NAMALWA (cell line): ENCODE measurements around the gene HID1.
"Not testable (repeated sequence)": the region's sequence is repeated elsewhere in the genome, so short reads cannot be mapped to it uniquely, and the experiment has no call there.

ENCODE experiments used
- DNase-seq: peaks from one replicate; pipeline ENCODE4 v3.0.0-alpha.2; 2015; ENCODE audit warnings: low spot score

The HID1 gene

GRCh38 chr17:74921769-74922168, 50.8 kb downstream of the HID1 start:
- no peak for DNase-seq

- DNase-seq: no peak
Measured at GRCh38 chr17:74921026-74921681, 51.4 kb downstream of the HID1 start.

- no peak for DNase-seq
Measured at GRCh38 chr17:74920642-74921025, 51.9 kb downstream of the HID1 start.

- no peak for DNase-seq
Measured at GRCh38 chr17:74920306-74920620, 52.3 kb downstream of the HID1 start.

GRCh38 chr17:74919440-74920305, 52.9 kb downstream of the HID1 start:
- DNase-seq: peak; percentile 35

- DNase-seq: no peak
Measured at GRCh38 chr17:74918906-74919305, 53.7 kb downstream of the HID1 start.

- DNase-seq: no peak
Measured at GRCh38 chr17:74917430-74917829, 55.1 kb downstream of the HID1 start.

GRCh38 chr17:74916851-74917199, 55.7 kb downstream of the HID1 start:
- DNase-seq: no peak

- DNase-seq: no peak
Measured at GRCh38 chr17:74916136-74916850, 56.3 kb downstream of the HID1 start.

- DNase-seq: not testable (repeated sequence)
Measured at GRCh38 chr17:74911423-74911822, 61.1 kb downstream of the HID1 start.

- DNase-seq: not testable (repeated sequence)
Measured at GRCh38 chr17:74909097-74909496, 63.5 kb downstream of the HID1 start.

GRCh38 chr17:74907012-74907411, 65.5 kb downstream of the HID1 start:
- DNase-seq: no peak

GRCh38 chr17:74906214-74906793, 66.3 kb downstream of the HID1 start:
- DNase-seq: peak; percentile 45

GRCh38 chr17:74904687-74905409, 67.7 kb downstream of the HID1 start:
- no peak for DNase-seq

GRCh38 chr17:74903671-74904070, 68.9 kb downstream of the HID1 start:
- DNase-seq: no peak

GRCh38 chr17:74903034-74903433, 69.5 kb downstream of the HID1 start:
- DNase-seq: no peak

- no peak for DNase-seq
Measured at GRCh38 chr17:74901353-74902135, 71.0 kb downstream of the HID1 start.
